HG03378 (cell line): ENCODE measurements around the gene UBE2B.

Source experiments
- ATAC-seq: cut with Tn5 transposase; IDR thresholded peaks from one replicate; pipeline ENCODE4 v1.9.1; 2021; ENCODE audit warnings: mild to moderate bottlenecking, moderate library complexity; ENCODE audit not compliant: unreplicated experiment

The UBE2B gene

DNA sequence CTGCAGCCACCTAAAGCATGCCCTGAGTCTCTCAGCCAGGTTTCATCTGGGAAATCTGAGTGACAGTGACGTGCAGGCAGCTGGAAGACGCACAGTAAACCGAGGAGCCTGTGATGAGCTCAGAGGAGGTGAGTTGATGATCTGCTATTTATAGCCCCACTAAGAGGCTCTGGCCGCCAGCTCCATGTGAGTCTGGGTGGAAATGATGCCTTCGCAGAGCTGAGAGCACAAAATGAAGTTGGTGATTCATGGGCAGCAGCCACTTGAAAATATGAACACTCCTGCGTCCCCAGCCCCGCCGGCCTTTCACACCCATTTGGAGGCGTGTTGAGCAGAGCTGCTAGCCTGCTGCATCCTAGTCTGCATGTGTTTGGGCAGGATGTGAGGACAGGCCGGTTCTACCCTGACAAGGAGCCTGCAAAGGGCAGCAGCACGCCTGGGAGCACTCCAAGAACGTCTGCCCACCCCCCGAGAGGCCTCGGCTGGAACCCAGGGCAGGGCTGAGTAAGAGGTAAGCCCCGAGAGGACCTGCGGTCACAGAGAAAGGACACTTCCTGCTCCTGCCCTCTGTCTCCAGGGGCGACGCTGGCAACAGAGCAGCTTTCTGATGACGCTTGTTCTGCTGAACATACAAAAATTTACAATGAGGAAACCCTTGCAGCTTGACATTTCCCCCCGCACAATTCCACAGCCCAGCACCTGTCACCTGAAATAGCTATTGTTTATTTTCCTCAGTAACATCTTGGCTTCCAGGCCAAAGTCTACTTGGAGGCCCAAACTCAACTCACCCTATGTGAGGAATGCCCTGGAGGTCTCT is 65.4 kb downstream of the UBE2B start:
- peak; percentile 82 for ATAC-seq

DNA sequence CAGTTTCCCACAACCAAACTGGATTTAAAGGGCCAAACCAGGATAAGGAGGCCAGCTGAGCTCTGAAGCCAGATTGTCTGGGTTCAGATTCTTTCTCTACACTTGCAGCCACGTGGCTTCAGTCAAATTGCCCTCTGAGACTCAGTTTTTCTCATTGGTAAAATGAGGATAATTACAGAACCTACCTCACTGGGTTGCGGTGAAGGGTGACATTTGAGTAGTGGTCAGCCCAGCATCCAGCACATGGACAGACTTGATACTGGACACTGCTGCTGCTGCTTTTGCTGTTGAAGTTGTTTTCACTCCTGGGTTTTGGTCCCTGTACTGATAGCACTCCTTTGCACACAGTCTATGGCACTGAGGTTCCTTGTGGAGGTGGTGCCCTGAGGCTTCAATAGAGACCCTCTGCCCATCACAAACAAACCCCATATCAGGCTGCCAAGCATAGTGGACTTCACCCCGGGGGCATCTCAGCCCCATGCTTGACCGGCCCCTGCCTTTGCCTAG is 66.0 kb downstream of the UBE2B start:
- ATAC-seq = no peak

DNA sequence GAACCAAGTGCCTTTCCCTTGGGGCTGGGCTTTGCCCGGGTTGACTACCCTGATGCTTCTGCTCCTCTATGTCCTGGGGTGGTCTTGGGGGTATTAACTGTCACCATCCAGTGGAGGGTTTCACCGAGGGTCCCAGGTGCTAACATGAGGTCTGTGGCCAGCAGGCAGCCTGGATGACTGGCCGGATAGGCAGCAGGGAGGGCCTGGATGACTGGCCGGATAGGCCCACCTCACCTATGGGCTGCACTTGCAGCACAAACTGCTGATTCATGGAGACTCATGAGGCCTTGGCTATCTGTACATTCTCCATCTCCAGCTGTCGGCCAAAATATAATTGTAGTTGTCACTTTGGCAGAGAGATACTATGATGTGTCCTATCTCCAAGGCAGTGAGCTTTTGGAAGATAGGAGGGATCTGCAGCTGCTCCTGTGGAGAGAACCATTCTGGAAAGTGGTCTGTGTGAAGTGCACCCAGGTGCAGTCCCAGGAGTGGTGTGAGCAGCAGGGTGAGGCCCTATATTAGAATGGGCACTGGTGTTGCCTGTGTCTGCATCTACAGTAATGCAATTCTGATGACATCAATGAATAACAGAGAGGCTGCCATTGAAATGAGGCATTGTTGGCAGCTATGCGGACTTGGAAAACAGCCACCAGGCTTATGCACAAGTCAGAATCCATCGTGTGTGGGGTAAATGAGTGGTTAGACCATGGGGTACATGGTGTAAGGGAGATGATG is 66.6 kb downstream of the UBE2B start:
- no peak for ATAC-seq

DNA sequence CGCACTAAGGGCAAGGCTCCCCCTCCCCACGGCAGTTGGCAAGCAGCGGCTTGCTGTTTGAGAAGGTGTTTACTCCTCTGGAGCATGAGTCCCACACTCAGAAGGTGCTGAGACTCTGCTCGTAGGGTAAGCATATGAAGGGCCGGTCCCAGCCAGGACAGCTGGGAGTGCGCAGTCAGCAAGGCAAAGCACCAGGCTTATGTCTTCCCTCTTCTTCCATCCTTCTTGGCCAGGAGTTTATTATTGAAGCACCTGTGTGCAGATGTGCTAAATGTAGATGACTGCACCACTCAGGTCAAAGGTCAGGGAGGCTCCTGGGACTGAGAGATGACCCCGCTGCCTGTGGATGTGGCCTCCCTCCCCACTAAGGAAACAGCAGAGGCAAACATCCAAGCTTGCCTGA is 67.4 kb downstream of the UBE2B start:
- no peak for ATAC-seq

- ATAC-seq = no peak
Observed at GRCh38 chr5:134439210-134439654, 67.9 kb downstream of the UBE2B start.

DNA sequence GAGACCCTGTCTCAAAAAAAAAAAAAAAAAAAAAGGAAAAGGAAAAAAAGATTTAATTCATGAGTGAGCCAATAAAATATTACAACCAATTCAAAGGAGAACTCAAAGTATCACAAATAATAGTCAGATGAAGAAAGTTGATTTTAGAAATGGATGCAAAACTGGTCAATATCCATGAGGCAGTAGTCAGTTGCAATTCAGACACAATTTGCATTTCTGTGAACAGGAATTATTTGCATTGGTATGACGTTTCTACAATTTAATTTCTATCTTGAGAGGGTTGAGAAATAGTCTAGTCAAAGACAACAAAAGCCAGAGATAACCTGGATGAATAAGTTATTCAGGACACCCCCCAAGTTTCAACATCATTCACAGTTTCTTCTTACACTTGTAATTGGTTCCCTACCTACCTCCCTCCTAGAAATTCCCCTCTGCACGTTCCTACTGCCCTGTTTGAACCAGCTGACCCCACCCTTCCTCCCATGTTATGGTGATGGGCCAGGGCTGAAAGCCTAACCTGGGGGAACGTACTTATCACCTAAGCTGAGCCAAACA is 68.9 kb downstream of the UBE2B start:
- ATAC-seq = no peak
